ENCODE results near the gene RCAN1.
"Not testable (repeated sequence)": the region's sequence is repeated elsewhere in the genome, so short reads cannot be mapped to it uniquely, and the experiment has no call there.

RCAN1 gene

DNA sequence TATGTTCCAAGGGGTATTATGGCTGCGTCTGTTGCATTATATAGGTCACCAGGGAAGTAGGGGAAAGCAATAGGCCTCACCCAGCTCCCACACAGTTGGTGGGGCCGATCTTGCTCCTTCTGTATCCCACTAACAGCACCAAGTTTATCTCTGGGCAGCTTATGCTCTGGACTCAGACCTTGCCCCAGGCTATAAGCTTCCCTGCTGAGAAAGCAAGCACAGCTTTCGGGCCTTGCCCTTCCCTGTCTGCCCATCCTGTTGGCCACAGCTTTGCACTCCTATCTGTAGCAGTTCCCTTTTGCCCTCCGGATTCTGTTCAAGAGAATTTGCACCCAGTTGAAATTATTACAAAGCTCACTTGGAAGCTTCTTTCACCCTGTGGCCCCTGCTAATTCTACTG lies 115.8 kb downstream of the RCAN1 start:
- no peak overlapping the region for H3K9ac ChIP-seq (ENCODE audit: low read depth in 1 of 2, low read length in 2 of 2)
- H3K36me3 ChIP-seq (ENCODE audit: control insufficient read depth in 2 of 2, insufficient read depth in 2 of 2, low read length in 2 of 2) = no peaks in the 10 kb centered on the region
- no peaks in the 10 kb centered on the region for H3K4me1 ChIP-seq (ENCODE audit: control insufficient read depth in 2 of 2, insufficient read depth in 2 of 2, low read length in 2 of 2)
- no peak overlapping the region for H3K27ac ChIP-seq (ENCODE audit: low read depth in 2 of 2, low read length in 2 of 2)
- no peaks in the 10 kb centered on the region for H3K27me3 ChIP-seq (ENCODE audit: control insufficient read depth in 2 of 2, insufficient read depth in 2 of 2, low read length in 2 of 2)
- H3K4me3 ChIP-seq (ENCODE audit: low read length in 2 of 2) = no peak overlapping the region
- peaks cover 0 to 3% of the 10 kb centered on the region in 2 donors for H3K9me3 ChIP-seq (ENCODE audit: control insufficient read depth in 2 of 2, low read length in 2 of 2)

DNA sequence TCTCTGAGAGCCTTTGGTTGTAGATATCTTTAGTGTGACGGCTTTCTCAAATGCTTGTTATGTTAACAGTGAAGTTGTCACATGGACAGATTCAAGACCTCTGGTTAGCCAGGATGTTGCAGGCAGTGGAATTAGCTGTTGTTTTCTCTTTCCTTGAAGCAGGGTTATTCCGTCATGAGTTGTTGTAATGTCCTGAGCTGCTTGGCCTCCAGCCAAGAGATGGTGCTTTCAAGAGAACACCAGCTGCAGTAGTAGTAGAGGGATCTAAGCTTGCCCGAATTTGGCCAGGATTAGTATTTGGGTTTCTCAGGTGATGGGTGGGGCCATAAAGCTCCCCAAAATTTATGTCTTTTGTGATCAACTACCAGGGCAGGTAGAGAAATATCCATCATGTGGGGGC lies 116.3 kb downstream of the RCAN1 start:
- Histone ChIP-seq H3K9ac (ENCODE audit: low read depth in 1 of 2, low read length in 2 of 2) (no peak overlapping the region), H3K27ac (ENCODE audit: low read depth in 2 of 2, low read length in 2 of 2) (no peak overlapping the region), H3K36me3 (ENCODE audit: control insufficient read depth in 2 of 2, insufficient read depth in 2 of 2, low read length in 2 of 2) (no peaks in the 10 kb centered on the region), H3K4me3 (ENCODE audit: low read length in 2 of 2) (no peak overlapping the region), H3K27me3 (ENCODE audit: control insufficient read depth in 2 of 2, insufficient read depth in 2 of 2, low read length in 2 of 2) (no peaks in the 10 kb centered on the region), H3K9me3 (ENCODE audit: control insufficient read depth in 2 of 2, low read length in 2 of 2) (peaks cover 0 to 3% of the 10 kb centered on the region in 2 donors), H3K4me1 (ENCODE audit: control insufficient read depth in 2 of 2, insufficient read depth in 2 of 2, low read length in 2 of 2) (no peaks in the 10 kb centered on the region)

DNA sequence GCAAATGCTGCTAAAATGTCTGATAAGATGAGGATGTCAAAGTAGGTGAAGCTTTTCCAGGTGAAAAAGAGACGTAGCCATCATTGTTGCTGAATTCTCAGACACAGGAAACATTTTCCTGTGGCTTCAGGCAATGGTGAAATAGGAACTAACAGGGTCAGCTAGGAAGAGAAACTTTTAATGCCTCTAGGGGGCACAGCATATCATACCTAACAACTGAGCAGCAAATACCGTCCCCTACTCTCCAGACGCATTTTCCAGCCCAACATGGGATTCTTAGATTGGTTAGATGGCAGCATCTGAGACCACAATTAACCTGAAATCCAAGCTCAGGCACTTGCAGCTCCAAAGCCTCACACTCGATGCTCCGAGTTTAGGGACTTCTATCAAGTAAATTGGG lies 131.1 kb downstream of the RCAN1 start:
- not testable (repeated sequence) for H3K36me3 ChIP-seq (ENCODE audit: control insufficient read depth in 2 of 2, insufficient read depth in 2 of 2, low read length in 2 of 2); H3K27me3 ChIP-seq (ENCODE audit: control insufficient read depth in 2 of 2, insufficient read depth in 2 of 2, low read length in 2 of 2); H3K4me1 ChIP-seq (ENCODE audit: control insufficient read depth in 2 of 2, insufficient read depth in 2 of 2, low read length in 2 of 2); H3K9ac ChIP-seq (ENCODE audit: low read depth in 1 of 2, low read length in 2 of 2); H3K4me3 ChIP-seq (ENCODE audit: low read length in 2 of 2); H3K9me3 ChIP-seq (ENCODE audit: control insufficient read depth in 2 of 2, low read length in 2 of 2); H3K27ac ChIP-seq (ENCODE audit: low read depth in 2 of 2, low read length in 2 of 2)

DNA sequence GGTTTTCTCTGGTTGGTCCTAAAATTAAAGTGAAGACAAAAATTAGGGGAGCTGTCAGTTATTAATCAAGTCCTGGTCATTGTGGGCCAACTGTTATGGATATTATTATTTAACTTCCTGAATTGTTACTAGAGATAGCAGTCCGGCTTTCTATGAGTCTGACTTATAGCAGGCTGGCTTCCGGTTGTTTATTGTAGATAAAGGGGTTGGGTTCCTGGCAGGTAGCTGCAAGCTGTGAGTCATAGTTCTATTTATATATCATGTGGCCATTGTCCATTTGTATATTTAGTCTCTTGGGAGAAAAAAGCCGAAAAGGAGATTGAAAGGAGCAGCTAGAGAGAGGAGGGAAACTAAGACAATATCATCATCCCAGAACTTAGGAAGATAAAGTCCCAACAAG lies 131.5 kb downstream of the RCAN1 start:
- not testable (repeated sequence) for H3K36me3 ChIP-seq (ENCODE audit: control insufficient read depth in 2 of 2, insufficient read depth in 2 of 2, low read length in 2 of 2); H3K9me3 ChIP-seq (ENCODE audit: control insufficient read depth in 2 of 2, low read length in 2 of 2); H3K4me1 ChIP-seq (ENCODE audit: control insufficient read depth in 2 of 2, insufficient read depth in 2 of 2, low read length in 2 of 2)

DNA sequence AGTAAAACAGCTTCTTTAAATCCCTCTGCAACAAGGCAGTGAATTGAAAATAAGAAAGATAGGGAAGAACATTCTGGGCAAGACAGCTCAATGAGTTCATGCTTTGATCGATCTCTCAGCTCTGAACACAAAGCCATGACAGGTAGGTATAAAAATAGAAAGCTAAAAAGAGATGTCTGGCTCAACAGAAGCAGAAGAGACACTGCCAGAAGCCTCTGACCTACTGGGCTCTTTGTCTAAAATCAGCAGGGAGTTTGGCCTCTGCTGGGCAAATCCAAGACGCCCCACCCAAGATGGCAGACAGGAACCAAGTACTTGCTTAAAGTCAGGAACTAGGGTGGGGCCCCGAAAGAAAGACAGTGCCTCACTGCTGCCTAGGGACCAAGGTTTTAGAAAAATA lies 147.6 kb downstream of the RCAN1 start:
- not testable (repeated sequence) for H3K36me3 ChIP-seq (ENCODE audit: control insufficient read depth in 2 of 2, insufficient read depth in 2 of 2, low read length in 2 of 2); H3K27me3 ChIP-seq (ENCODE audit: control insufficient read depth in 2 of 2, insufficient read depth in 2 of 2, low read length in 2 of 2); H3K27ac ChIP-seq (ENCODE audit: low read depth in 2 of 2, low read length in 2 of 2); H3K4me1 ChIP-seq (ENCODE audit: control insufficient read depth in 2 of 2, insufficient read depth in 2 of 2, low read length in 2 of 2); H3K9ac ChIP-seq (ENCODE audit: low read depth in 1 of 2, low read length in 2 of 2); H3K4me3 ChIP-seq (ENCODE audit: low read length in 2 of 2); H3K9me3 ChIP-seq (ENCODE audit: control insufficient read depth in 2 of 2, low read length in 2 of 2)

More for the DNA sequence above, 131.5 kb downstream of the RCAN1 start:
- H3K9ac ChIP-seq (ENCODE audit: low read depth in 1 of 2, low read length in 2 of 2); H3K27ac ChIP-seq (ENCODE audit: low read depth in 2 of 2, low read length in 2 of 2); H3K4me3 ChIP-seq (ENCODE audit: low read length in 2 of 2); H3K27me3 ChIP-seq (ENCODE audit: control insufficient read depth in 2 of 2, insufficient read depth in 2 of 2, low read length in 2 of 2): not testable (repeated sequence)
